Activated CD4-positive, alpha-beta memory T cell treated with anti-CD3 and anti-CD28 coated beads, Interleukin-2, amount 10 ng/mL, durations not matched to agents 7 days and 5 days (primary cell): Measurements from ENCODE around the gene ELAC2. TPM values are rescaled to one million over a fixed set of nuclear protein-coding genes. Genes with fewer than 3 reads are reported as not detected.
"Not testable (repeated sequence)": the region's sequence is repeated elsewhere in the genome, so short reads cannot be mapped to it uniquely, and the experiment has no call there.

Experiments
- CTCF ChIA-PET: fragments of 350-600 bp; sonication (Branson Sonifier 250); formaldehyde crosslinking; loops from one replicate; lab custom pipeline; 2021; ENCODE audit warnings: antibody characterized with exemption, inconsistent platforms; lab: Charles Lee
- POLR2A ChIA-PET: fragments of 350-600 bp; sonication (Branson Sonifier 250); formaldehyde crosslinking; loops from one replicate; lab custom pipeline; 2021; ENCODE audit warnings: antibody characterized with exemption; lab: Charles Lee
- DNase-seq: peaks from one replicate; pipeline ENCODE4 v3.0.0-alpha.2; 2020
- H3K27ac Mint-ChIP-seq: one replicate; pipeline ENCODE4 v1.8.0; 2021; ENCODE audit warnings: mild to moderate bottlenecking, mixed read lengths
- H3K27me3 Mint-ChIP-seq: one replicate; pipeline ENCODE4 v1.8.0; 2021; ENCODE audit warnings: mixed read lengths
- H3K36me3 Mint-ChIP-seq: one replicate; pipeline ENCODE4 v1.8.0; 2021; ENCODE audit warnings: low read depth, mixed read lengths
- H3K4me1 Mint-ChIP-seq: one replicate; pipeline ENCODE4 v1.8.0; 2021; ENCODE audit warnings: mixed read lengths
- H3K4me3 Mint-ChIP-seq: one replicate; pipeline ENCODE4 v1.8.0; 2021; ENCODE audit warnings: mild to moderate bottlenecking, mixed read lengths
- H3K9me3 Mint-ChIP-seq: one replicate; pipeline ENCODE4 v1.8.0; 2021; ENCODE audit warnings: mixed read lengths
- total RNA-seq, 2 experiments: library from RNA; stranded (reverse); gene quantifications; one replicate each; pipeline ENCODE4 v1.2.3, GENCODE V29; 2021

ELAC2 gene
- total RNA-seq, 2 experiments from 2014 or later: 50.8 to 54.0 TPM

DNA sequence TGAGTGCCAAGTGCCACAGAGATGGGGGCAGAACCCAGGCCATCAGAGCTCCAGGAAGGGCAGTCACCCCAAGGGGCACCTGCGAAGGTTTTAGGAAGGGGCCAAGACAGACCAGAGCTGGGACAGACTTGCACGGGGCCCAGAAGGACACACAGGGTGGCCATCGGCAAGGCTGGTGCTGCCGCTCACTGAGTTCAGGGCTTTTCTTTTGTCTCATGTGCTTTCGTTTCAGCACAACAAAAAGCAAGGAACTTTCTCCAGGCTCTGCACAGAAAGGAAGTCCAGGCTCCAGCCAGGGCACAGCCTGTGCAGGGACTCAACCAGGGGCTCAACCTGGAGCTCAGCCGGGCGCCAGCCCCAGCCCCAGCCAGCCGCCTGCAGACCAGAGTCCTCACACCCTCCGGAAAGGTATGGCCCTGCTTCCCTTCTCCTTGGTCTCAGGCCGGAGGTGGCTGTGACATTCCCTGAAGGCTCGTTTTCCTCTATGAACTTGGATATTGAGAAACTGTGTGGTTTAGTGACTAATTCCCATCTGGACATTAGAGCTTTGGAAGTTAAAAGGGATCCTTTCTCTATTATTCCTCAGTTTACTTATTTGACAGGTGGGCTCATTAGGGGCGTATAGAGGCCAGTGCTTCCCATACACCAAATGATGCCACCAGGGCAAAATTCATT lies 37.9 kb downstream of the ELAC2 start:
- ChIA-PET POLR2A (no interaction called here), CTCF (no interaction called here)
- no peak for DNase-seq
- Mint-ChIP-seq H3K27ac (no peak overlapping the region), H3K36me3 (no peaks in the 10 kb centered on the region), H3K4me1 (peaks cover 6% of the 10 kb centered on the region), H3K27me3 (peaks cover 1% of the 10 kb centered on the region), H3K9me3 (no peaks in the 10 kb centered on the region), H3K4me3 (no peak overlapping the region)

DNA sequence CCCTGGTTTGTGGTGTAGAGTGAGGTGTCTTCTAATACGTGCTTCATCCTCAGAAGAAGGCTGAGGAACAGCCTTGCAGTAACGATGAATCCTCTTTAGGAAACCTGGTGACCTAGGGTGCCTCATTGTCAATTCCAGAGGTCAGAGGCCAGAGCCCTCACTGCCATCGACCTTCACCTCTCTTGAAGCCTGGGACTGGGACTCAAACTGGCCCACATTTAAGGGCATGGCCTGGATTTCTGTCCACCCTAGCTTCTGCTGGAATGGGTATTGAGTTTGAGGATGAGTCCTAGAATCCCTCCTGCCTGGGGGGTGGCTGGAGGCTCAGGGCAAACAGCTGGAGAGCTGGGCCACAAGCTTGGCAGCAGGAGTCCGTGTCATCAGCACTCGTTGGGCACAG lies 38.6 kb downstream of the ELAC2 start:
- CTCF ChIA-PET: no interaction called here
- H3K27ac Mint-ChIP-seq: no peak overlapping the region

DNA sequence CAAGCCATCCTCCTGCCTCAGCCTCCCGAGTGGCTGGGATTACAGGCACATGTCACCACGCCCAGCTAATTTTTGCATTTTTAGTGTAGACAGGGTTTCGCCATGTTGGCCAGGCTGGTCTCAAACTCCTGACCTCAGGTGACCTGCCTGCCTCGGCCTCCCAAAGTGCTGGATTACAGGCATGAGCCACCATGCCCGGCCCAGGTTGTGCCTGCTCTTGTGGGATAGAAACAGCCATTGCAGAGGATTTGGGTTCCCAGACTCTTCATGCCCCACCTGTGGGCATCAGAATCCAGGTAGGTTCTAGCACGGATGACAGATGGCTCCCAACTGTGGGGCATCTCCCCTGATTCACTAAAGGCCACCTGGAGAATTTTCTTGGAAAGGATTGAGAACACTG lies 39.0 kb downstream of the ELAC2 start:
- H3K27me3 Mint-ChIP-seq, CTCF ChIA-PET, DNase-seq, H3K9me3 Mint-ChIP-seq, POLR2A ChIA-PET, H3K27ac Mint-ChIP-seq, H3K4me1 Mint-ChIP-seq, H3K4me3 Mint-ChIP-seq, H3K36me3 Mint-ChIP-seq: not testable (repeated sequence)

More for the DNA sequence above, 38.6 kb downstream of the ELAC2 start:
- no peak for DNase-seq
- POLR2A ChIA-PET: no interaction called here
- Mint-ChIP-seq H3K9me3 (no peaks in the 10 kb centered on the region), H3K4me1 (peaks cover 6% of the 10 kb centered on the region), H3K4me3 (no peak overlapping the region), H3K27me3 (peaks cover 5% of the 10 kb centered on the region), H3K36me3 (no peaks in the 10 kb centered on the region)

DNA sequence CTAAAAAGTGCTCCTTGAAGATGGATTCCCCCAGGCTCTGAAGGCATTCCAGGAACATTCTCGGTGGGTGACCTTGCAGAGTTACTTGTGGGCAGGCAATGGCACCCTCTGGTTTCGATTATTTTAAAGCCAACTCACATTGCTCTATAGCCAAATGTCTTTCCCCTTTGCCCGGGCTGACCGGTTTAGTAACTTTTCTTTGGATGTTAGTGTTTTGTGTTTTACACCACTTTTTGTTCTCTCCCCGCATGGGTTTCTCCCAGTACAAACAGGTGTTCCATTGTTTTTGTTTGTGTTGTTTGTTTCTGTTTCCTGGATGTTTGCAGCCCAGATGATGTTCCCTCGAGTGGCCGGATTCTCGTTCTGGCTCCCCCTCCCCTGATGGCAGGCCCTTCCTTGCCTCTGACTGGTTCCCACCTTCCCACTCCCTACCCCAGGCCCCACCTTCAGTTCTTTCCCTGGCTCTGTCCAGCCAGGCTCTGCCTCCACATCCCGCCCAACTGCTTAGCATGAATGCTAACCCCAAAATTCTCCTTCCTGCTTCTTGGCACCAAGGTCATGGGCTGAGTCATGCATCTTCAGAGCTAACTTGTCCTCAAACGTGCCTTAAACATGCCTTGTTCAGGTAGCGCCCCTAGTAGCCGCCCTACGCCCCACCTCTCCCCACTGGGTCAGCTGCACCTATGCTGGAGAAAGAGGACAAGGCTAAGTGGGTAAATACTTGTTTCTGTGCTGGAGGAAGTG lies 40.6 kb downstream of the ELAC2 start:
- H3K4me1 Mint-ChIP-seq: peaks cover 3% of the 10 kb centered on the region
- DNase-seq: no peak
- no peak overlapping the region for H3K27ac Mint-ChIP-seq
- no peaks in the 10 kb centered on the region for H3K9me3 Mint-ChIP-seq
- H3K27me3 Mint-ChIP-seq: peaks cover 12% of the 10 kb centered on the region
- no peaks in the 10 kb centered on the region for H3K36me3 Mint-ChIP-seq
- POLR2A ChIA-PET: no interaction called here
- CTCF ChIA-PET: no interaction called here
- no peak overlapping the region for H3K4me3 Mint-ChIP-seq

DNA sequence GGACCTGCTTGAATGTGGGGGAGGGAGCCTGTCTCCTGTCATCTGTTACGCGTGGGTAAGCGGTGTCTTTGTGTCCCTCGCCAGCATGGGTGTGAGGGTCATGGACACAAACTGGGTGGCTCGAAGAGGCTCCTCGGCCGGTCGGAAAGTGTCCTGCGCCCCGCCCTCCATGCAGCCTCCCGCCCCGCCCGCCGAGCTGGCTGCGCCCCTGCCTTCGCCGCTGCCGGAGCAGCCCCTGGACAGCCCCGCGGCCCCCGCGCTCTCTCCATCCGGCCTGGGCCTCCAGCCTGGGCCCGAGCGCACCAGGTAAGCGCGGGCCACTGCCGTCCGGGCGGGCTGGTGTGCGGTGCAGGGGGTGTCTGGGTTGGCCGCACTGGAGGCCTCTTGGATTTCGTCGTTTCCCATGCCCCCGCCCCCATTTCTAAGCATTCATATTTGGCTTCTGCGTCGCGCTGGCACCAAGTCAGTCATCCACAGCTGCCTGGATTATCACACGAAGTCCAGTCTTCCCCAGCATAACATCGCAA lies 43.8 kb downstream of the ELAC2 start:
- CTCF ChIA-PET: no interaction called here
- DNase-seq: no peak
- Mint-ChIP-seq H3K27me3 (peaks cover 12% of the 10 kb centered on the region), H3K4me3 (no peak overlapping the region), H3K36me3 (no peaks in the 10 kb centered on the region), H3K27ac (no peak overlapping the region), H3K9me3 (no peaks in the 10 kb centered on the region), H3K4me1 (no peaks in the 10 kb centered on the region)
- POLR2A ChIA-PET: interaction anchor here (1.4 kb wide), 1 partner anchor 44 kb away, joined by 4 read pairs; the partner anchor contains the start of gene ELAC2

DNA sequence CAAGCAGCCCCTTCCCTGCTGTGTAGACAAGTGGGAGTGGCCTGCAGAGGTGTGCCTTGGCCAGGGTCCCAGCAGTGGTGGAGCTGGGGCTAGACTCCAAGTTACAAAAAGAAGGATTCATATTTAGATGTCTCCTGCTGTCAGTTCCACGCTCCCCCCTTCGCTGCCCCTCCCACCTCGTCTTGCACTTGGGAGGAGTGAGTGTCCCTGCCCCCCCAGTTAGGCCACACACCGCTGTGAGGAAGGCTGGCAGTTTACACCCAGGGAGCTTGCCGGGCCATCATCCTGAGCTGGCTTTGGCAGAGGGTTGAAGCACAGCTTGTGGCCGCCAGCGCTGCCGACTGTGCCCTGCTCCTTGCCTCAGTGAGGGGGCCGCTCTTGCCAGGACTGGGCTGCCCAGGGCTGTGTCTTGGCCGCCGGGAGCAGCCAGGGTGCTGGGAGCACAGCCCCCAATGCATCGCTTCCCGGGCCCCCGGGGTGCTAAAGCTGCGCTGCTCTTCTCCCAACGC lies 44.3 kb downstream of the ELAC2 start:
- DNase-seq: no peak
- H3K9me3 Mint-ChIP-seq: no peaks in the 10 kb centered on the region
- H3K4me1 Mint-ChIP-seq: no peaks in the 10 kb centered on the region
- H3K27ac Mint-ChIP-seq: no peak overlapping the region
- H3K4me3 Mint-ChIP-seq: no peak overlapping the region
- ChIA-PET POLR2A (interaction anchor here (1.4 kb wide), 1 partner anchor 45 kb away, joined by 4 read pairs; the partner anchor contains the start of gene ELAC2), CTCF (no interaction called here)
- H3K27me3 Mint-ChIP-seq: peaks cover 12% of the 10 kb centered on the region
- no peaks in the 10 kb centered on the region for H3K36me3 Mint-ChIP-seq

DNA sequence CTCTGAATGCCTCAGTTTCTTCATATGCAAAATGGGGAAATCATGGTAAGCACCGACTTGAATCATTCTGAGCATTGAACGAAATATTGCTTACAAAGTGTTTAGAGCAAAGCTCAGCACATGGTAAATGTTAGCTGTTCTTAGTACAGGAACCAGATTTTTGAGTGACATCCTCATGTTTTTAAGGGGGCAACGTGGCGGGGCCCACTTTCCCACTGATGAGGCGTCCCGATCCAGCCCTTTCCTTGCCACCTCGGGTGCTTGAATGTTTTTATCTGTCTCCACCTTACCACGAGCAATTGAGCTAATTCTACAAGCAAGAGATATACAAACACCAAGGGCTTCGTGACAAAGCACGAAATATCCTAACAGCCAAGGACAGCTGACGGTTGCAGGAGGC lies 49.9 kb downstream of the ELAC2 start:
- H3K27me3 Mint-ChIP-seq: peaks cover 1% of the 10 kb centered on the region
- no peak overlapping the region for H3K27ac Mint-ChIP-seq
- no peak for DNase-seq
- CTCF ChIA-PET: no interaction called here
- no peaks in the 10 kb centered on the region for H3K36me3 Mint-ChIP-seq
- H3K4me1 Mint-ChIP-seq: no peaks in the 10 kb centered on the region
- POLR2A ChIA-PET: no interaction called here
- no peak overlapping the region for H3K4me3 Mint-ChIP-seq
- no peaks in the 10 kb centered on the region for H3K9me3 Mint-ChIP-seq

DNA sequence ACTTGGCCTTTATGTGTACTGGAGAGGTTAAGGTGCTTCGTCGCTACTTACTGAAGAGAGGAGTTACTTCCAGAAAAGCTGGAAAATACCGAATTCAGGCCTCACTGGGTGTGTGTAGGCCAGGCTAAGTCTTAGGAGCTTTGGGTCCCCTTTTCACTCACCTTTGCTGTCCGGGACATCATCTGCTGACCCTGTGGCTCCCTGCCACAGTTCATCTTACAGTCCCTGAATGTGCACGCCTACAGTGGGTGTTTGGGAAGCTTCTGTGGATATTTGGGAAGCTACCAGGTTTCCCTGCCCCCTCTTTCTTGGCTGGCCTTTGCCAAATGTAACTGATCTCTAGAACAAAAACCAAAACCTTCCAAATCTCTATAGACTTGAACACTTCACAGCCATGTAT lies 51.4 kb downstream of the ELAC2 start:
- DNase-seq: no peak
- CTCF ChIA-PET: no interaction called here
- no peaks in the 10 kb centered on the region for H3K9me3 Mint-ChIP-seq
- no peaks in the 10 kb centered on the region for H3K36me3 Mint-ChIP-seq
- POLR2A ChIA-PET: no interaction called here
- H3K27ac Mint-ChIP-seq: no peak overlapping the region
- no peaks in the 10 kb centered on the region for H3K27me3 Mint-ChIP-seq
- H3K4me3 Mint-ChIP-seq: no peak overlapping the region
- no peaks in the 10 kb centered on the region for H3K4me1 Mint-ChIP-seq

DNA sequence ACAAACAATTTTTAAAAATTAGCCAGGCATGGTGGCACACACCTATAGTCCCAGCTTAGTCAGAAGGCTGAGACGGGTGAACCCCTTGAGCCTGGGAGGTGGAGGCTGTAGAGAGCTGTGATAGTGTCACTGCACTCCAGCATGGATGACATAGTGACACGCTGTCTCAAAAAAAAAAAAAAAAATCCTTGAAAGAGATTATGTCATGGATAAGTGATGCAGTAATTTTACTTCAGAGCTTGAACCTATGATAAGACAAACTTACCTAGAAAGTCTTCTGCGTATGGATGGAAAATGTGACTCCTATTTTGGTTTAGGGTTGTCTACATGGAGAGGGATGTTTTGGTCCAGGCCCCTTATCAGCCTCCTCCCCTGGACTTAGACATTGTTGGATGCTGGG lies 51.8 kb downstream of the ELAC2 start:
- H3K36me3 Mint-ChIP-seq: no peaks in the 10 kb centered on the region
- H3K27me3 Mint-ChIP-seq: no peaks in the 10 kb centered on the region
- ChIA-PET CTCF (no interaction called here), POLR2A (no interaction called here)
- no peak overlapping the region for H3K27ac Mint-ChIP-seq
- H3K4me3 Mint-ChIP-seq: no peak overlapping the region
- no peak for DNase-seq
- H3K9me3 Mint-ChIP-seq: no peaks in the 10 kb centered on the region
- no peaks in the 10 kb centered on the region for H3K4me1 Mint-ChIP-seq

DNA sequence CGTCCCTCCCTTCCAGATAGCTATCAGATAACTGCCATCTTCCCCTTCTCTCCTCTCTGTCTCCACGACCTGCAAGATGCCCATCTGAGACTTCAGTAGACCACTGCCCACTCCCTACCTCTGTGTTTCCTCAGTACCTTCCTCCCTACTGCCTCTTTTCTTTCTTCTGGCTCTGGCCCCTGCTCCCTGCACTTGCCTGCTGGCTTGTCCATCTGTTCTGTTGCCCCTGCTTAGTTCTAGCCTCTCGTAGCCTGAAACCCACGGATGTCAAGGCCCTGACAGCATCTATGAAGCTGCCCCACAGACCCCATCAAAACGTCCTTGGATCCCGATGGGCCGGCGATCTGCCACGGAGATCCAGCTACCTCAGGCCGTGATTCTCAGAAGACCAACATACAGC lies 53.0 kb downstream of the ELAC2 start:
- ChIA-PET CTCF (no interaction called here), POLR2A (no interaction called here)
- Mint-ChIP-seq H3K4me3 (no peak overlapping the region), H3K27me3 (no peaks in the 10 kb centered on the region), H3K4me1 (no peaks in the 10 kb centered on the region), H3K27ac (no peak overlapping the region), H3K9me3 (peaks cover 1% of the 10 kb centered on the region), H3K36me3 (no peaks in the 10 kb centered on the region)
- no peak for DNase-seq

DNA sequence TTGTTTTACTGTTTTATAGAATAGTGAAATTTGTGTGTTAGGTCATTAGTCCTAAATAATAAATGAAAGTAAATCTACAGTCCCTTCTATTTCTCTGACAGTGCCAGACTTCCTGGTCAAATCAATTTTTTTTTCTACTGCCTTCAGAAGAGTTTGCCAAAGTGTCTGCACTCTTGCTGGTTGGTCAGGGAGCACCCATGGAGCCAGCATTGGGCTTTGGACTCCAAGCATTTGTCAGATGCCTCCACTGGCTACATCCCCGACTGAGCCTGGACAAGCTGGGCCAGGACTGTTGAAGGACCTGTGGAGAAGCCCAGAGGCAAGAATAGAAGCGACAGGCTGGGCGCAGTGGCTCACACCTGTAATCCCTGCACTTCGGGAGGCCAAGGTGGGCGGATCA lies 53.7 kb downstream of the ELAC2 start:
- Mint-ChIP-seq H3K27me3 (no peaks in the 10 kb centered on the region), H3K9me3 (peaks cover 2% of the 10 kb centered on the region), H3K36me3 (no peaks in the 10 kb centered on the region), H3K27ac (no peak overlapping the region), H3K4me1 (no peaks in the 10 kb centered on the region), H3K4me3 (no peak overlapping the region)
- CTCF ChIA-PET: no interaction called here
- POLR2A ChIA-PET: no interaction called here
- DNase-seq: no peak

DNA sequence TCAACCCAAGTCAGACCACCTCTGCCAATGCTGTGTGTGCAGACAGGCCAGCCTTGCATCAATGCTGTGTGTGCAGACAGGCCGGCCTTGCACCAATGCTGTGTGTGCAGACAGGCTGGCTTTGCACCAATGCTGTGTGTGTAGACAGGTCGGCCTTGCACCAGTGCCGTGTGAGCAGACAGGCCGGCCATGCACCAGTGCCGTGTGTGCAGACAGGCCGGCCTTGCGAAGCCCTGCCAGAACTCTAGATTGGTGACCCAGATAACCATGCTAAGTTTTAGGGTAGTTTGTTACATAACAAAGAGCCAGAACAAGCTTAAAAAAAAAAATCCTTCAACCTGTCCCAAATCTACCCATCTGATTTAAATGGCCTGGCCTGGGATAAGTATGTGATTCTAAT lies 54.3 kb downstream of the ELAC2 start:
- H3K9me3 Mint-ChIP-seq: peaks cover 4% of the 10 kb centered on the region
- no peaks in the 10 kb centered on the region for H3K36me3 Mint-ChIP-seq
- no peak overlapping the region for H3K27ac Mint-ChIP-seq
- no peaks in the 10 kb centered on the region for H3K4me1 Mint-ChIP-seq
- POLR2A ChIA-PET: no interaction called here
- DNase-seq: no peak
- H3K4me3 Mint-ChIP-seq: no peak overlapping the region
- CTCF ChIA-PET: no interaction called here
- H3K27me3 Mint-ChIP-seq: no peaks in the 10 kb centered on the region

DNA sequence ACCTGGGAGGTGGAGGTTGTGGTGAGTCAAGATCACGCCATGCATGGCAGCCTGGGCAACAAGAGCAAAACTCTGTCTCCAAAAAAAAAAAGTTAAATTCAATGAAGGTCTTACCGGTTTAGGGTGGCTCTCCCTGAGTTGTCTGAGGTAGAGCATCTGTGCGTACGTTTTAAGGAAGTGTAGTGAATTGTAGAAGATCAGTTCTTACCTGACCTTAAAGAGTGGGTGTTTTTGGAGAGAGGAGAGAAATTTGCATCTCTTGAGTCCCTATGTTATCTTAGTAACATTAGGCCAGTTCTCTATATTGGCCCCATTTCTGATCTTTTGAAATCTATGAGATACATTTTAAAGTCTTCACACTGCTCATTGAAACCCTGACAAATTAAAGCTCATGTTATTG lies 56.2 kb downstream of the ELAC2 start:
- H3K4me1 Mint-ChIP-seq: no peaks in the 10 kb centered on the region
- DNase-seq: no peak
- ChIA-PET POLR2A (no interaction called here), CTCF (no interaction called here)
- H3K27ac Mint-ChIP-seq: no peak overlapping the region
- H3K36me3 Mint-ChIP-seq: no peaks in the 10 kb centered on the region
- no peaks in the 10 kb centered on the region for H3K27me3 Mint-ChIP-seq
- H3K4me3 Mint-ChIP-seq: no peak overlapping the region
- H3K9me3 Mint-ChIP-seq: peaks cover 4% of the 10 kb centered on the region
